GM19238 (cell line): ENCODE results near the gene NEBL.
"Not testable (repeated sequence)": the region's sequence is repeated elsewhere in the genome, so short reads cannot be mapped to it uniquely, and the experiment has no call there.

ENCODE experiments used
- DNase-seq: peaks from one replicate; pipeline ENCODE4 v3.0.0; 2011; ENCODE audit warnings: low spot score; ENCODE audit not compliant: insufficient read length

NEBL gene, protein sequence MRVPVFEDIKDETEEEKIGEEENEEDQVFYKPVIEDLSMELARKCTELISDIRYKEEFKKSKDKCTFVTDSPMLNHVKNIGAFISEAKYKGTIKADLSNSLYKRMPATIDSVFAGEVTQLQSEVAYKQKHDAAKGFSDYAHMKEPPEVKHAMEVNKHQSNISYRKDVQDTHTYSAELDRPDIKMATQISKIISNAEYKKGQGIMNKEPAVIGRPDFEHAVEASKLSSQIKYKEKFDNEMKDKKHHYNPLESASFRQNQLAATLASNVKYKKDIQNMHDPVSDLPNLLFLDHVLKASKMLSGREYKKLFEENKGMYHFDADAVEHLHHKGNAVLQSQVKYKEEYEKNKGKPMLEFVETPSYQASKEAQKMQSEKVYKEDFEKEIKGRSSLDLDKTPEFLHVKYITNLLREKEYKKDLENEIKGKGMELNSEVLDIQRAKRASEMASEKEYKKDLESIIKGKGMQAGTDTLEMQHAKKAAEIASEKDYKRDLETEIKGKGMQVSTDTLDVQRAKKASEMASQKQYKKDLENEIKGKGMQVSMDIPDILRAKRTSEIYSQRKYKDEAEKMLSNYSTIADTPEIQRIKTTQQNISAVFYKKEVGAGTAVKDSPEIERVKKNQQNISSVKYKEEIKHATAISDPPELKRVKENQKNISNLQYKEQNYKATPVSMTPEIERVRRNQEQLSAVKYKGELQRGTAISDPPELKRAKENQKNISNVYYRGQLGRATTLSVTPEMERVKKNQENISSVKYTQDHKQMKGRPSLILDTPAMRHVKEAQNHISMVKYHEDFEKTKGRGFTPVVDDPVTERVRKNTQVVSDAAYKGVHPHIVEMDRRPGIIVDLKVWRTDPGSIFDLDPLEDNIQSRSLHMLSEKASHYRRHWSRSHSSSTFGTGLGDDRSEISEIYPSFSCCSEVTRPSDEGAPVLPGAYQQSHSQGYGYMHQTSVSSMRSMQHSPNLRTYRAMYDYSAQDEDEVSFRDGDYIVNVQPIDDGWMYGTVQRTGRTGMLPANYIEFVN

GRCh38 chr10:20897146-20897825, at the start of gene NEBL:
Gene NEBL, minus strand, starts transcription at chr10:20897311. Its CDS starts 106 bp downstream, at chr10:20897205.
- no peak for DNase-seq

DNA sequence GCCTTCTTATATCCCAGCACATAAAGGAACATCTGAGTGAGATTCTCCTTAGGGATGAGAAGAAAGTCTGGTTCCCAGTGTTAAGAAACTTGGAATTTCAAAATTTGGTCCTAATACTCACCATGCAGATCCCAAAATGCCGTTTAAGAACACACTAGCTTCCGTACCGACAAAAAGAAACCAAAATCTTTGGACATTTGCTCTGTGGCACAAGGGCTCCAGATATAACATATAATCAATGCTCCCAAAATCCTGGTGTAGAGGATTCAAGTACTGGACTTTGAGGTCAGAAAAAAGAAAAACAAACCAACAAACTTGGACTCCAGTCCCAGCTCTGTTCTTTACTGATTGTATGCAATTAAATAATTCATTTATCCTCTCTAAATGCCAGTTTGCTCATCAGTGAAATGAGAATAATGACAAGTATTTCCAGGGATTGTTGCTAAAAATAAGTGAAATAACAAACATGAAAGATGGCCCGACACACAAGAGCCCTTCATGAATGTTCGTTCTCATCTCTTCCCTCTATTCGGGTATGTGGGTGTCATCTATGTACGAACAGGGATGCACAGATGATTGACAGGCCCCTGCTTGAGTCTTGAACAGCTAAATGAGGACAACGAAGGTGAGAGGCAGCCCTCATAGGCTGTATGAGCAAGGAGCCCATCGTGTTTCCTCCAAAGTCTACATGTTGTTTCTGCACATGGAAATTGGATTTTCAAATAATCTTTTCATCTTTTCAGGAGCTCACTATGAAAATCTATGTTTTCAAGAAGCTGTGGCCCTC, 48.6 kb upstream of the NEBL start:
- no peak for DNase-seq

DNA sequence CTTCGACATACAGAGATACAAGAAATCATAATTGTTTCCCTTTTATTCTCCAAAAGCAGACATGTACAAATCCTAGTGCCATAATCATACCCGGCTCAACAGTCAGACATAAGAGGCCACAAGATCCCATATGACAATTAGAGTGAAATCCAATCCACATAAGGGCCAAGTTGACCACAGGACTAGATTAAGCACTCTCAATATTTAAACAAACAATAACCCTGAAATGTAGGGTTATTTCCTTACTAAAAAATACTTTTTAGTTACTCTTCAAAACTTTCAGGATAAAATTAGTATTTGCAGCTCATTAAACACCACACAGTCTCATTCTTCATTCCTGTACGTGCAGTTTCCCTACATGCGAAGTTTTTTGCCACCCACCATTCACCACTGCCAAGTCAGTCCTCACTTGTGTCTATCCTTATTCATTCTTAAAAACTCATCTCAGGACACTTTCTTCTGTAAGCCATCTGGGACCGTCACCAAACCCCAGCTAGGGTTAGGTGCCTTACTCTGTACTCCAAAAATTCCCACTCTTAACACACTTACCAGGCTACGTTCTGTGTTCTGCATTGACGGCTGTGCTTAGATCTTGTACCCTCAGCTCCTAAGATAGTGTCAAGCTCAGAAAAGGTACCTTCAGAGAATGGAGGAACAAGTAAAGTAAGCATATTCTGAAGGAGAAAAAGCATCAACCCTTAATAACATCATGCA, 47.8 kb upstream of the NEBL start:
- DNase-seq, result no peak

DNA sequence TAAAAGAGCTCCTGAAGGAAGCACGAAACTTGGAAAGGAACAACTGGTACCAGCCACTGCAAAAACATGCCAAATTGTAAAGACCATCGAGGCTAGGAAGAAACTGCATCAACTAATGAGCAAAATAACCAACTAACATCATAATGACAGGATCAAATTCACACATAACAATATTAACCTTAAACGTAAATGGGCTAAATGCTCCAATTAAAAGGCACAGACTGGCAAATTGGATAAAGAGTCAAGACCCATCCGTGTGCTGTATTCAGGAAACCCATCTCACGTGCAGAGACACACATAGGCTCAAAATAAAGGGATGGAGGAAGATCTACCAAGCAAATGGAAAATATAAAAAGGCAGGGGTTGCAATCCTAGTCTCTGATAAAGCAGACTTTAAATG, 42.3 kb upstream of the NEBL start:
- not testable (repeated sequence) for DNase-seq

DNA sequence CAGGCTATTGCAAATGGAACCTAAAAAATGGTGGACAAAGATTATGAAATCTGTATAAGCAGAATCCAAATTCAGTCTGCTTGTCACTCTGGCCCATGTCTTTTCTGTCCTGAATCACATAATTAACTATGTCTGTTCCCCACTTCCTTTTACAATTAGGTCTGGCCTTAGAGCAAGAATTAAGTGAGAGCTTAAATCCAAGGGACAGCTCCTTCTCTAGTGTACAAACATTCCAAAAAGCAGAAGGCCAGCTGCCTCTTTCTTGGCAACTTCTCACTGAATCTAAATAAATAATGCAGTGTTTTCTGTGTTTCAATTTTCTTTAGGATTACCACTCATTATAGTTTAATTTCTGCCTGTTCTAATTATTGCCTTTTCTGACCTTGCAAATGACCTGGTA, 39.3 kb upstream of the NEBL start:
- no peak for DNase-seq

DNA sequence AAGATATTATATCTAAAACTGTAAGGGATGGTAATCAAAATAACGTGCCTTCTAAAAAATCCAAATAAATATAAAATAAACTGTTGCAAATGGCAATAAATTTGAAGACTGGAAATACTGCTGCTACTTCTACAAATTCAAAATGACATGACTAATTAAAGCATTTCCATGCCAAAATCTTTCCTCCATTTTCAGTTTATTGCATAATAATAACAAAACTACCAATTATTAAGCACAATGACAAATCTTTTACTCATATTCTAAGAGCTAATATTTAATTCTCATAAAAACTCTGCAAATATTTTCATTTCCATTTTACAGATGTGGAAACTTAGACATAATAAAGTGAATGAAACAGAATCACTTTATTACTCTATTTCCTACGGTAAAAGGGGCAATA, 38.8 kb upstream of the NEBL start:
- no peak for DNase-seq

DNA sequence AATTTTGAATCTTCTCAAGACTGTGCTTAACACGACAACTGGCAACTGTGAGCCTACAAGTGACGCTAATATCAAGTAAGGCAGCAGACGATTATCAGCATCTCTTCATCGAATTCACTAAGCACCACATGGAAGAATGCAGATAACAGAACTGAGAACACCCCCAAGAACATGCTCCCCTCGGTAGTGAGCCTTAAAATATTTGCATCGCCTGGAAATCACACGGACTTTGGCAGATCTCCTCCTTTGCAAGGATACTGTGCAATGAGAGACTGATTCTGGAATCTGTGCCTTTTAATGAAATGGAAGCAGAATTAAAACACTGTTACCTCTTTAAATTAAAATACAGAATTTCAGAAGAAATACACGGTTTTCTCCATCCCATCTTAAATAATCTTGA, 38.2 kb upstream of the NEBL start:
- no peak for DNase-seq

GRCh38 chr10:20933705-20934104, 36.6 kb upstream of the NEBL start:
- DNase-seq, result no peak

DNA sequence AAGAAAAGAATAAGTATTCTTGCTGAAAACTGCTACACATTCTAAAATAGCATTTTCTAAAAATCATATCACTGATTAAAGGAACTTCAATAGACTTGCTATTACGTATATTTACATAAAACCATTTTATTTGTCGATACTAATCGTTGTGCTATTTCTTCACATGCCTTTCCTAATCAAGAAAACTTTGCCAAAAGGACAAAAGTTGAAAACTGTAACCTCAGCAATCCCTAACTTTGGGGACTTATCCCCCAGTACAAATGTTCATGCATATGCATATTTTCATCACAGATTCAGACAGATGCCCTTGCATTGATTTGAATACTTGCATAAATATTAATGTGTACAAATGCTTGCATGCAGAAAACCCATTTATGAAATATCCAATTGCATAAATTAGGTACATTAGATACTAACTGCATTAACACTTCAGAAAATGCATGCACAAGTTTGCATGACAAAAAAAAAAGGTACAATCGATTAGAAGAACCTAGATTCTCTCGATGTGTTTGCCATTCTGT, 35.6 kb upstream of the NEBL start:
- no peak for DNase-seq

GRCh38 chr10:20931156-20931795, 34.2 kb upstream of the NEBL start:
- no peak for DNase-seq

DNA sequence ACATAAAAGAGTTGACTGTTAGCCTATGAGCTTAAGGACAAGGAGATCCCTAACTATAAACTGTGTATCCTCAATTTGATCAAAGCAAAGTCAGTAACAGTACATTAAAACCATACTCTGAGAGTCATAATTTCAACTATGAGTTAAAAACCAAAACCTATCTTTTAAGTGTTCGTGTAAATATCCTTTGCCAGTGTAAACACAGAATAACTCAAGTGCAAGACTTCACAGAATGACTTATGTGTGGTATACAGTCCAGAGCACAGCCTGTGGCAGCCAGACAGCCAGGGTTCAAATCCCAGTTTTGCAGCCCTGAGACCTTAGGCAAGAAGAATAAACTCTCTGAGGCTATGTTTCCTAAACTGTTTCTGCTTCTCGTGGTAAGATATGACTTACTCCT, 30.3 kb upstream of the NEBL start:
- no peak for DNase-seq

DNA sequence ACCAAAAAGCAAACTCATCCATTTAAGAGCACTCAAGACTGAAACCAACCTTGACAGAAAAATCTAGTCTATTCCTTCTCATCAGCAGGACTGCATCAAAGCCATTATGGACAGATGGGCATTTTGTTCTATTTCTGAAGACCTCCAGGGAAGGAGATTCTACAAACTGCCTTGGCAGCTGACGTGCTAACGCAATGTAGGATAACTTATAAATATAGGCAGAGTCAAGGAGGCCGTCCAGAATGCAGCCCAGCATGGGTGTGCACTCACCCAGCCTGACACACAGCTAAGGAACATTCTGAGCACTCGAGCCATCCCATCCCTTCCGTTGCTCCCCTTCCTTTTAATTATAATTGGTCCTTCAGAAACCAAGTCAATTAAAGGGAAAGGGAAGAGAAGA, 25.3 kb upstream of the NEBL start:
- DNase-seq, result no peak

DNA sequence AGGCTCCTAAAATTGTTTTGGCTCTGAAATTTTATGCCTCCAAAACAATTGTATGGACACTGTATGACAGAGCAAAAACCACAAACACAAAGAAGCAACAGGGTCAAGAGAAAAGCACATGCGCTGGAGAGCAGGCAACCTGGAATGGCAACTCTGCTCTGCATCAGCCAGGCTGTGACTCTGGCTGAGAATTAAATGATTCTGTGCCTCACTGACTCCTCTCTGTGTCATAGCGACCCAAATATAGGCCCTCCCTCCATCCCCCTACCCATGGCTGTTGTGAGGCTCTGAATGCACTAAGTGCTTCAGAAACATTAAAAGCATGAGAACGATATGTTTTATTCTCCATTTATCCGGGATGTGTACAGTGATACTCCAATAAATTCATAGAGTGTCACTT, 24.9 kb upstream of the NEBL start:
- DNase-seq, result no peak

DNA sequence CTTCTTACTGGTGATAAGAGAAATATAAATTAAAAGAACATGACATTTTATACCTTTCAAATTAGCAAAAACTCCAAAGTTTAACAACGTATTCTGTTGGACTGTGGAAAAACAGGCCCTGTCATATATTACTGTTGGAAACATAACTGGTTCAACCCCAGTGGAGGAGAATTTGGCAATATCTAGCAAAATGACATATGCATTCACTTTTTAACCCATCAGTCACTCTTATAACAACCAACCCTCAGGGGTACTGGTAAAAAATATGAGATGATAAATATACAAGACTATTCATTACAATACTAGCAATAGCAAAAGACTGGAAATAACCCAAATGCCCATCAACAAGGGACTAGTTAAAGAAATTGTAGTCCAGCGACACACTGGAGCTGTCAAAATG, 22.9 kb upstream of the NEBL start:
- no peak for DNase-seq

DNA sequence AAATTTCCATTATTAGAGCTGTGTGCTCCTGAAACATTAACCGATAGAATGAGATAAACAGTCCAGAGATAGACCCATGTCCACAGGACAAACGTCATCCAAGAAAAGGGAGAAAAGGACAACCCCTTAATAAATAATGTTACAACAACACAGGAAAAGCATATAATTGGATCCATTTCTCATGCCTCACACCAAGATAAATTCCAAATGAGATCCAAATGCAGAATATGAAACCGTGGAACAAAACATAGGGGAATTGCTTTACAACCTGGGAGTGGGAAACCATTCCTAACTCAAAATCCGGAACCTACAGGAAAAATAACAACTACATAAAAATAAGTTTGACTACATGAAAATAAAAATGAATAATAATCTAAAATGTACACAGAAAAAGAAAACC, 22.4 kb upstream of the NEBL start:
- DNase-seq, result no peak

GRCh38 chr10:20916976-20917375, 19.9 kb upstream of the NEBL start:
- DNase-seq, result no peak

DNA sequence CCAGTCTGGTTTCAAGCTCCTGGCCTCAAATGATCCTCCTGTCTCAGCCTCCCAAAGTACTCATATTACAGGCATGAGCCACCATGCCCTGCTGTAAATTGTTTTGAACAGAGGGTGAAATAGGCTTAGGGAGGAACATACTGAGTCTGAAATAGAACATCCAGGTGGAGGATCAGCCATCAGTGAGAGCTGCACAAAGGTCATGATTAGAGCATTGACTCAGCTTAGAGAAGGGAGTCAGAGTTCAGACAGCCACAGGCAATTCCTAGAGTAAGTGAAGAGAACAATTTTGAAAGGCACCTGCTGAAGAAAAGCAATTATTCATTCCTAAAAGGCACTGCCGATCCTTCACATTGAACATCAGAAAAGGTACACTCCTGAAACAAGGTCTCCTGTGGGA, 15.9 kb upstream of the NEBL start:
- DNase-seq, result no peak

DNA sequence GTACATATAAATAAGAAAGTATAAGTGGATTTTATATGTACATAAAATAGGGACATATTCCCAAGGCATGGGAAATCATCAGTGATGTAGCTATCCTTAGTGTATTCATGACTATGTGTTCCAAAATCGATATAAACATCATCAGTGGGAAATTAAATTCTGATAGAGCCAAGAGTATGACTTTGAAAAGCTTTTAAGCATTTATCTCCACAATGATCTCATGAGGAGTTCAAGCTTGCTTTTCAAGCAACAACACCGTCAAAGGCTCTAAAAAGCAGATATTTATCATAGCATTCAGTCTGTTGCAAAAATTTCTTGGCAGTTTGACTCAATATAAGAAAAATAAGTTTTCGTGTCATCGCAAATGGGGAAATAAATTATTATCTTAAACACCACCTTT, 14.5 kb upstream of the NEBL start:
- DNase-seq, result no peak

GRCh38 chr10:20909801-20910200, 12.7 kb upstream of the NEBL start:
- no peak for DNase-seq

DNA sequence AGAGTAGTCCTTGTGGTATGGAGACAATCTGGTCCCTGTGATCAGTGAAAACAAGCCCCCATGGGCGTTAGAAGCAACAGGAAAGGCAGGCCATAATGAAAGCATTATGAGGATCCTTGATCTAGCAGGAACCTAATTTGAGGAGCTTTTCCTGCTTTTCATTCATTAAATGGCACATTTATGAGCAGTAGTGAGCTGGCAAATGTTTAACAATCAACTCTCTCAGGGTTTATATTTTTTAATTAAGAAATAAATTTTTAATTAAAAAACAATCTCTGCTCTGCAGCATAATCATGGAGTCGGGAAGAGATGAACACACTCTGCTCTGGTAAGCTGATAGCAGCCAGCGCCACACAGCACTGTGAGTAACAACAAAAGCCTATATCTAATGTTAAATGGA, 11.3 kb upstream of the NEBL start:
- DNase-seq, result no peak
